Uterus (tissue), 2 donors: Measurements from ENCODE around the gene ACVR1B.

Source experiments
- CTCF ChIP-seq, 4 experiments: fragments of 200-600 bp in 2 of 4; fragments of 450-650 bp in 2 of 4; sonication (generic) in 2 of 4; IDR thresholded peaks; one replicate each; pipeline ENCODE4 v1.5.1; 2016 to 2019; ENCODE audit warnings: antibody characterized with exemption in 4 of 4, mild to moderate bottlenecking in 2 of 4, moderate library complexity in 1 of 4
- POLR2A ChIP-seq, 2 donors: fragments of 450-650 bp; IDR thresholded peaks; one replicate each; pipeline ENCODE4 v1.6.1; 2016; ENCODE audit warnings: antibody characterized with exemption in 2 of 2, mild to moderate bottlenecking in 1 of 2, moderate library complexity in 1 of 2

GRCh38 chr12:51958542-51958941 lies 7.0 kb downstream of the ACVR1B start:
- TF ChIP-seq POLR2A (IDR thresholded peaks at IDR 0.05) (no peak), CTCF (IDR thresholded peaks at IDR 0.05) (no peak)
